IMR-90 (cell line): ENCODE data around the gene SLC43A2. TPM values are rescaled to one million over a fixed set of nuclear protein-coding genes. Genes with fewer than 3 reads are reported as not detected.
A peak's percentile ranks its signal among the peaks of the same experiment; 100 is the strongest.

Experiments
- ATAC-seq: fragments of 200-7000 bp; cut with Tn5 transposase; 2 replicates; pipeline ENCODE4 v1.9.1; 2020; ENCODE audit warnings: low read depth, mild to moderate bottlenecking, moderate library complexity
- BruUV-seq: library from RNA; stranded (reverse); fragments of 400-500 nt; replicated peaks from 2 replicates; lab custom pipeline; 2021; lab: Mats Ljungman, UMichigan
- CTCF ChIA-PET: fragments of 300-600 bp; formaldehyde crosslinking; extraction: SDS; loops from one replicate; lab custom pipeline; 2021; ENCODE audit warnings: antibody characterized with exemption; lab: Yijun Ruan, JAX
- POLR2A ChIA-PET: fragments of 300-600 bp; sonication (Branson Sonifier 250); formaldehyde crosslinking; loops from one replicate; lab custom pipeline; 2022; ENCODE audit warnings: antibody characterized with exemption; ENCODE audit not compliant: unreplicated experiment; lab: Charles Lee
- DNase-seq: peaks from one replicate; pipeline ENCODE4 v3.0.0; 2013
- H2AFZ ChIP-seq: replicated peaks from 2 replicates; pipeline ENCODE3; 2013; ENCODE audit warnings: low read length, mild to moderate bottlenecking; ENCODE audit not compliant: poor library complexity
- H2AK5ac ChIP-seq: 2 replicates; pipeline ENCODE4 v1.6.1; 2013; ENCODE audit warnings: low read depth, low read length, inconsistent platforms
- H2AK9ac ChIP-seq: replicated peaks from 2 replicates; pipeline ENCODE3; 2013; ENCODE audit warnings: mild to moderate bottlenecking, low read depth, low read length, moderate library complexity; ENCODE audit not compliant: poor library complexity
- H2BK120ac ChIP-seq: 2 replicates; pipeline ENCODE4 v1.6.1; 2013; ENCODE audit warnings: low read depth, low read length, inconsistent platforms
- H2BK15ac ChIP-seq: 3 replicates; pipeline ENCODE4 v1.6.1; 2013; ENCODE audit warnings: low read depth, low read length, inconsistent platforms
- H2BK20ac ChIP-seq: 2 replicates; pipeline ENCODE4 v1.6.1; 2013; ENCODE audit warnings: low read depth, mild to moderate bottlenecking, inconsistent platforms, low read length, moderate library complexity
- H2BK5ac ChIP-seq: 2 replicates; pipeline ENCODE4 v1.6.1; 2013; ENCODE audit warnings: mild to moderate bottlenecking, low read depth, low read length, inconsistent platforms; ENCODE audit not compliant: poor library complexity, severe bottlenecking
- H3K14ac ChIP-seq: replicated peaks from 2 replicates; pipeline ENCODE4 v1.6.1; 2013; ENCODE audit warnings: low read depth, low read length, inconsistent platforms
- H3K18ac ChIP-seq: 2 replicates; pipeline ENCODE4 v1.6.1; 2013; ENCODE audit warnings: low read depth, low read length, control low read depth
- H3K23ac ChIP-seq: 2 replicates; pipeline ENCODE4 v1.6.1; 2013; ENCODE audit warnings: low read depth, low read length, inconsistent platforms
- H3K27ac ChIP-seq: 2 replicates; pipeline ENCODE4 v1.5.1; 2013; ENCODE audit warnings: mild to moderate bottlenecking, control low read depth, low read length; ENCODE audit not compliant: insufficient read depth
- H3K27me3 ChIP-seq: 2 replicates; pipeline ENCODE4 v1.6.1; 2013; ENCODE audit warnings: low read length; ENCODE audit not compliant: control insufficient read depth, insufficient read depth
- H3K36me3 ChIP-seq: 2 replicates; pipeline ENCODE4 v1.6.1; 2013; ENCODE audit warnings: low read length, mixed read lengths; ENCODE audit not compliant: control insufficient read depth, insufficient read depth
- H3K4ac ChIP-seq: 2 replicates; pipeline ENCODE4 v1.6.1; 2013; ENCODE audit warnings: low read depth, low read length, inconsistent platforms
- H3K4me1 ChIP-seq: 2 replicates; pipeline ENCODE4 v1.6.1; 2013; ENCODE audit warnings: low read length, mixed read lengths; ENCODE audit not compliant: control insufficient read depth, insufficient read depth
- H3K4me2 ChIP-seq: 2 replicates; pipeline ENCODE4 v1.6.1; 2013; ENCODE audit warnings: low read depth, mild to moderate bottlenecking, control low read depth, low read length, moderate library complexity
- H3K4me3 ChIP-seq: 2 replicates; pipeline ENCODE4 v1.5.1; 2013; ENCODE audit warnings: low read depth, mild to moderate bottlenecking, control low read depth, low read length, moderate library complexity; ENCODE audit not compliant: insufficient read depth
- H3K56ac ChIP-seq: 2 replicates; pipeline ENCODE4 v1.6.1; 2013; ENCODE audit warnings: low read length, inconsistent platforms; ENCODE audit not compliant: insufficient read depth; ENCODE audit errors: extremely low read depth
- H3K79me1 ChIP-seq, 2 experiments: 2 replicates each; pipeline ENCODE4 v1.6.1; 2013; ENCODE audit warnings: low read length in 2 of 2, inconsistent platforms in 1 of 2, low read depth in 1 of 2
- H3K9ac ChIP-seq: 2 replicates; pipeline ENCODE4 v1.6.1; 2013; ENCODE audit warnings: low read depth, low read length, control low read depth
- H3K9me1 ChIP-seq: 2 replicates; pipeline ENCODE4 v1.6.1; 2013; ENCODE audit warnings: low read length, inconsistent platforms; ENCODE audit not compliant: insufficient read depth
- H3K9me3 ChIP-seq: 2 replicates; pipeline ENCODE4 v1.6.1; 2013; ENCODE audit warnings: low read length; ENCODE audit not compliant: control insufficient read depth, insufficient read depth
- H4K20me1 ChIP-seq: 2 replicates; pipeline ENCODE4 v1.6.1; 2013; ENCODE audit warnings: low read length, inconsistent platforms; ENCODE audit not compliant: insufficient read depth
- H4K5ac ChIP-seq: 2 replicates; pipeline ENCODE4 v1.6.1; 2013; ENCODE audit warnings: mild to moderate bottlenecking, low read depth, low read length, control low read depth
- H4K8ac ChIP-seq, 2 experiments: 2 replicates each; pipeline ENCODE4 v1.6.1; 2013; ENCODE audit warnings: low read depth in 2 of 2, low read length in 2 of 2, control low read depth in 1 of 2, inconsistent platforms in 1 of 2
- H4K91ac ChIP-seq: 2 replicates; pipeline ENCODE4 v1.6.1; 2013; ENCODE audit warnings: low read depth, low read length, inconsistent platforms; ENCODE audit not compliant: insufficient read depth
- BHLHE40 ChIP-seq: fragments of 150-350 bp; IDR thresholded peaks from 2 replicates; pipeline ENCODE4 v1.6.1; 2016; ENCODE audit warnings: mild to moderate bottlenecking, low read depth, low read length
- CTCF ChIP-seq: conservative IDR thresholded peaks from 2 replicates; pipeline ENCODE4 v1.5.1; 2012; ENCODE audit warnings: mild to moderate bottlenecking, low read depth, low read length, improper control_type of control experiment
- MAFK ChIP-seq: IDR thresholded peaks from 2 replicates; pipeline ENCODE4 v1.6.1; 2012; ENCODE audit warnings: low read depth, low read length, improper control_type of control experiment
- WGBS, 2 experiments: methylation state at CpG; one replicate each; pipeline versions ENCODE4 v1.1.5 to v1.1.7; 2013; ENCODE audit warnings: missing lambda C conversion rate in 2 of 2; ENCODE audit not compliant: insufficient read length in 1 of 2; ENCODE audit errors: extremely low coverage in 2 of 2; 5-methylcytosine and 5-hydroxymethylcytosine counted together
- dilution Hi-C: fragments of 300-500 bp; cut with HindIII; formaldehyde crosslinking; loops from one replicate; pipeline ENCODE4 v1.14.3; 2018; ENCODE audit warnings: low sequenced_read_pairs; ENCODE audit not compliant: unreplicated experiment
- in situ Hi-C: fragments of 300-500 bp; cut with MboI; formaldehyde crosslinking; loops from 3 replicates; pipeline ENCODE4 v1.14.3; 2019; ENCODE audit warnings: low sequenced_read_pairs, inconsistent platforms, mixed read lengths
- intact Hi-C: fragments of 100-400 bp; cut with micrococcal nuclease; formaldehyde crosslinking; loops from 2 replicates; pipeline ENCODE4 v1.10.0; 2022
- polyA plus RNA-seq, 3 experiments: library from polyadenylated mRNA; depleted of rRNA; stranded (reverse); fragments of >200 nt; gene quantifications; 2 replicates each; pipeline ENCODE4 v1.2.3, GENCODE V29; 2012; ENCODE audit warnings: low replicate concordance in 1 of 3
- total RNA-seq: library from RNA; depleted of rRNA; stranded (reverse); fragments of >200 nt; gene quantifications from 2 replicates; pipeline ENCODE4 v1.2.3, GENCODE V29; 2012

Gene SLC43A2
- total and polyA plus RNA-seq, 2 of the 4 experiments (the other 2 are of a cell fraction): 3.8 to 9.0 TPM

- Histone ChIP-seq H3K27me3 (no peaks in the 10 kb centered on the region; the same call in 1 of the 2 replicates), H3K9me1 (peaks cover 14% of the 10 kb centered on the region), H4K8ac (peak overlapping the region; percentile 54 to 85; a peak in 2 of 4 replicates), H3K9ac (no peak overlapping the region), H2AK5ac (no peak overlapping the region), H2BK15ac (no peak overlapping the region), H2AFZ (peak overlapping the region; percentile 81), H3K79me1 (no peaks in the 10 kb centered on the region), H3K4me3 (peak overlapping the region; percentile 40), H2AK9ac (no peak overlapping the region), H3K56ac (no peak overlapping the region), H4K5ac (no peak overlapping the region), H4K91ac (peak overlapping the region; percentile 78; the same call in 1 of the 2 replicates), H3K14ac (no peak overlapping the region), H3K4me2 (peak overlapping the region; percentile 66), H3K18ac (no peak overlapping the region), H2BK120ac (no peak overlapping the region), H4K20me1 (peaks cover 8% of the 10 kb centered on the region; the same call in 1 of the 2 replicates), H3K9me3 (no peaks in the 10 kb centered on the region), H3K27ac (no peak overlapping the region), H3K36me3 (no peaks in the 10 kb centered on the region), H3K4me1 (peaks cover 23% of the 10 kb centered on the region), H3K23ac (no peak overlapping the region), H3K4ac (0 out of 2 replicates have a peak overlapping the region, but pooled peaks have one; percentile 76), H2BK5ac (no peak overlapping the region), H2BK20ac (no peak overlapping the region)
- dilution Hi-C loops (no loop called here), in situ Hi-C loops (no loop called here), intact Hi-C loops (no loop called here)
- WGBS, 2 experiments: 5% methylated on average over 48 of the region's 90 CpGs; no CpG with 5 or more reads in 1 of the 2 experiments
- ChIA-PET POLR2A (no interaction called here), CTCF (no interaction called here)
- peak; percentile 42 for ATAC-seq
- 0 out of 2 replicates have a peak, but pooled peaks have one; percentile 7 for TF ChIP-seq BHLHE40
- peak; percentile 6; the same call in 1 of the 2 replicates for TF ChIP-seq CTCF
- no peak for TF ChIP-seq MAFK
- DNase-seq: no peak
- BruUV-seq: no TSS peak
These were observed 14.8 kb upstream of the SLC43A2 start for GRCh38 chr17:1643293-1643998.
